Measurements from ENCODE around the gene HSPA4L.

DNA sequence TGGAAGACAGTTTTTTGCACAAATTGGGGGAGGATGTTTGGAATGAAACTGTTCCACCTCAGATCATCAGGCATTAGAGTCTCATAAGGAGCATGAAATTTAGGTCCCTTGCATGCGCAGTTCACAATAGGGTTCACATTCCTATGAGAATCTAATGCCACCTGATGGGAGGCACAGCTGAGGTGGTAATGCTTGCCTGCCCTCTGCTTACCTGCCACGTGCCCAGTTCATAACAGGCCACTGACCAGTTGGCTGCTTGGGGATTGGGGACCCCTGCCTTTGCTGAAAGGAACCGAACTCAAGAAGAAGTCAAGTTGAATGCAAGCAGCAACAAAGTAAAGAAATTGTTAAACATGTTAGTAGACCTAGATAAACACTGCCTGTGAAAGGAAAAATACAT is 4.6 kb upstream of the HSPA4L start:
- TF ChIP-seq, protein P1, sequence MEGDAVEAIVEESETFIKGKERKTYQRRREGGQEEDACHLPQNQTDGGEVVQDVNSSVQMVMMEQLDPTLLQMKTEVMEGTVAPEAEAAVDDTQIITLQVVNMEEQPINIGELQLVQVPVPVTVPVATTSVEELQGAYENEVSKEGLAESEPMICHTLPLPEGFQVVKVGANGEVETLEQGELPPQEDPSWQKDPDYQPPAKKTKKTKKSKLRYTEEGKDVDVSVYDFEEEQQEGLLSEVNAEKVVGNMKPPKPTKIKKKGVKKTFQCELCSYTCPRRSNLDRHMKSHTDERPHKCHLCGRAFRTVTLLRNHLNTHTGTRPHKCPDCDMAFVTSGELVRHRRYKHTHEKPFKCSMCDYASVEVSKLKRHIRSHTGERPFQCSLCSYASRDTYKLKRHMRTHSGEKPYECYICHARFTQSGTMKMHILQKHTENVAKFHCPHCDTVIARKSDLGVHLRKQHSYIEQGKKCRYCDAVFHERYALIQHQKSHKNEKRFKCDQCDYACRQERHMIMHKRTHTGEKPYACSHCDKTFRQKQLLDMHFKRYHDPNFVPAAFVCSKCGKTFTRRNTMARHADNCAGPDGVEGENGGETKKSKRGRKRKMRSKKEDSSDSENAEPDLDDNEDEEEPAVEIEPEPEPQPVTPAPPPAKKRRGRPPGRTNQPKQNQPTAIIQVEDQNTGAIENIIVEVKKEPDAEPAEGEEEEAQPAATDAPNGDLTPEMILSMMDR (IDR thresholded peaks at IDR 0.05; ENCODE audit: extremely low read depth in 1 of 2, insufficient read depth in 1 of 2, low read depth in 1 of 2, low read length in 2 of 2) = no peak
- TF ChIP-seq GATA2 (IDR thresholded peaks at IDR 0.05; ENCODE audit: insufficient read depth, insufficient read length, low read depth, low read length) = no peak
- no peak for TF ChIP-seq POLR2AphosphoS5 (IDR thresholded peaks at IDR 0.05; ENCODE audit: insufficient read depth, low read depth, low read length)
- TF ChIP-seq POLR2A (IDR thresholded peaks at IDR 0.05; ENCODE audit: low read depth, low read length) = no peak
- no peak for TF ChIP-seq FOS (IDR thresholded peaks at IDR 0.05; ENCODE audit: borderline replicate concordance, insufficient read depth, low read length)
- TF ChIP-seq, protein P2, sequence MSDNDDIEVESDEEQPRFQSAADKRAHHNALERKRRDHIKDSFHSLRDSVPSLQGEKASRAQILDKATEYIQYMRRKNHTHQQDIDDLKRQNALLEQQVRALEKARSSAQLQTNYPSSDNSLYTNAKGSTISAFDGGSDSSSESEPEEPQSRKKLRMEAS (IDR thresholded peaks at IDR 0.05; ENCODE audit: insufficient read depth, insufficient read length) = no peak

Data from endothelial cell of umbilical vein (primary cell).